Endothelial cell of umbilical vein (primary cell): ENCODE measurements around the gene LRRN3. TPM values are rescaled to one million over a fixed set of nuclear protein-coding genes. Genes with fewer than 3 reads are reported as not detected.
A peak's percentile ranks its signal among the peaks of the same experiment; 100 is the strongest.

Experiments used
- BruUV-seq: library from RNA; stranded (reverse); fragments of 400-500 nt; replicated peaks from 2 replicates; lab custom pipeline; 2021; lab: Mats Ljungman, UMichigan
- CTCF ChIA-PET: fragments of 300-600, 350-600 bp; sonication (Branson Sonifier 250); formaldehyde crosslinking; loops from one replicate; lab custom pipeline; 2021; ENCODE audit warnings: antibody characterized with exemption, inconsistent platforms; lab: Charles Lee
- POLR2A ChIA-PET: fragments of 300-600, 350-600 bp; sonication (Branson Sonifier 250); formaldehyde crosslinking; loops from one replicate; lab custom pipeline; 2021; ENCODE audit warnings: antibody characterized with exemption, inconsistent platforms; lab: Charles Lee
- DNase-seq: peaks from one replicate; pipeline ENCODE4 v3.0.0-alpha.2; 2011; ENCODE audit warnings: low read depth, low spot score
- FAIRE-seq: peaks from 2 replicates; lab custom pipeline; 2011; peaks lifted over from hg19 to GRCh38; lab: Jason Lieb, UNC
- H2AFZ ChIP-seq: 2 replicates; pipeline ENCODE4 v1.6.0; 2012; ENCODE audit warnings: low read depth, low read length, control low read depth, inconsistent platforms
- H3K27ac ChIP-seq: 2 replicates; pipeline ENCODE4 v1.5.1; 2011; ENCODE audit warnings: low read depth, mild to moderate bottlenecking, control low read depth, low read length, moderate library complexity; ENCODE audit not compliant: insufficient read depth
- H3K27me3 ChIP-seq, 2 experiments: 2 replicates each; pipeline versions ENCODE4 v1.6.0 to v1.6.1; 2011; ENCODE audit warnings: low read length in 2 of 2, mixed read lengths in 1 of 2; ENCODE audit not compliant: control insufficient read depth in 2 of 2, insufficient read depth in 2 of 2
- H3K36me3 ChIP-seq, 2 experiments: 2 replicates in 1 of 2; 3 replicates in 1 of 2; pipeline ENCODE4 v1.5.1; 2011; ENCODE audit warnings: low read length in 2 of 2, mild to moderate bottlenecking in 1 of 2, moderate library complexity in 1 of 2; ENCODE audit not compliant: control insufficient read depth in 2 of 2, insufficient read depth in 2 of 2; ENCODE audit errors: extremely low read depth in 1 of 2
- H3K4me1 ChIP-seq: 3 replicates; pipeline ENCODE4 v1.5.1; 2011; ENCODE audit warnings: mild to moderate bottlenecking, low read length; ENCODE audit not compliant: control insufficient read depth, insufficient read depth; ENCODE audit errors: extremely low read depth
- H3K4me2 ChIP-seq: 2 replicates; pipeline ENCODE4 v1.6.1; 2011; ENCODE audit warnings: low read length, control low read depth, mixed read lengths; ENCODE audit not compliant: insufficient read depth
- H3K4me3 ChIP-seq, 3 experiments: fragments of 200-600 bp in 1 of 3; sonication (generic), shearing (Covaris generic) in 1 of 3; replicated peaks in 1 of 3; 2 replicates each; pipeline ENCODE4 v1.5.1; 2011 to 2016; ENCODE audit warnings: control low read depth in 3 of 3, low read length in 3 of 3, mild to moderate bottlenecking in 2 of 3, inconsistent platforms in 1 of 3, low read depth in 1 of 3, moderate library complexity in 1 of 3; ENCODE audit not compliant: insufficient read depth in 1 of 3
- H3K79me2 ChIP-seq: 2 replicates; pipeline ENCODE4 v1.6.0; 2012; ENCODE audit warnings: low read length, inconsistent platforms; ENCODE audit not compliant: control insufficient read depth, insufficient read depth
- H3K9ac ChIP-seq: replicated peaks from 2 replicates; pipeline ENCODE3; 2011; ENCODE audit warnings: low read length, control low read depth; ENCODE audit not compliant: insufficient read depth; ENCODE audit errors: extremely low read depth
- H3K9me1 ChIP-seq: replicated peaks from 3 replicates; pipeline ENCODE4 v1.6.0; 2011; ENCODE audit warnings: mild to moderate bottlenecking, low read length; ENCODE audit not compliant: control insufficient read depth, insufficient read depth; ENCODE audit errors: extremely low read depth
- H3K9me3 ChIP-seq: replicated peaks from 2 replicates; pipeline ENCODE4 v1.5.1; 2012; ENCODE audit warnings: low read length, inconsistent platforms; ENCODE audit not compliant: control insufficient read depth, insufficient read depth
- H4K20me1 ChIP-seq: replicated peaks from 2 replicates; pipeline ENCODE3; 2011; ENCODE audit warnings: mild to moderate bottlenecking, low read length; ENCODE audit not compliant: control insufficient read depth, insufficient read depth; ENCODE audit errors: extremely low read depth
- CTCF ChIP-seq, 2 donors: IDR thresholded peaks; 1 replicate in 1 of 2; 2 replicates in 1 of 2; pipeline ENCODE4 v1.5.1; 2011; ENCODE audit warnings: low read length in 2 of 2, mild to moderate bottlenecking in 2 of 2, moderate library complexity in 2 of 2, control low read depth in 1 of 2, inconsistent platforms in 1 of 2, low read depth in 1 of 2; ENCODE audit not compliant: insufficient read depth in 1 of 2; ENCODE audit errors: extremely low read depth in 1 of 2
- FOS ChIP-seq: IDR thresholded peaks from 2 replicates; pipeline ENCODE4 v1.6.1; 2011; ENCODE audit warnings: mild to moderate bottlenecking, low read length, moderate library complexity, borderline replicate concordance; ENCODE audit not compliant: insufficient read depth
- GATA2 ChIP-seq: IDR thresholded peaks from 2 replicates; pipeline ENCODE4 v1.7.0; 2011; ENCODE audit warnings: low read depth, mild to moderate bottlenecking, moderate library complexity, mixed read lengths, low read length; ENCODE audit not compliant: insufficient read length, insufficient read depth
- JUN ChIP-seq: IDR thresholded peaks from 2 replicates; pipeline ENCODE4 v1.6.1; 2011; ENCODE audit warnings: borderline replicate concordance, low read depth; ENCODE audit not compliant: insufficient read length, insufficient read depth
- POLR2AphosphoS5 ChIP-seq: IDR thresholded peaks from 2 replicates; pipeline ENCODE4 v1.6.1; 2012; ENCODE audit warnings: low read depth, mild to moderate bottlenecking, control low read depth, low read length, moderate library complexity; ENCODE audit not compliant: insufficient read depth
- dilution Hi-C: fragments of 300-500 bp; cut with MboI; formaldehyde crosslinking; loops from one replicate; pipeline ENCODE4 v1.15.0; 2019; ENCODE audit warnings: low sequenced_read_pairs; ENCODE audit not compliant: extremely low pct_ligation_motif_present
- intact Hi-C: fragments of 100-400 bp; cut with micrococcal nuclease; formaldehyde crosslinking; loops from one replicate; pipeline ENCODE4 v1.10.0; 2022
- polyA plus RNA-seq, 4 experiments: library from polyadenylated mRNA; depleted of rRNA in 3 of 4; stranded (reverse) in 3 of 4; unstranded in 1 of 4; fragments of >200 nt; gene quantifications; 2 replicates each; pipeline versions ENCODE4 v1.2.1 to v1.2.3, GENCODE V29; 2011 to 2012; ENCODE audit warnings: missing spikeins in 1 of 4
- total RNA-seq: library from RNA; stranded (reverse); gene quantifications from 2 replicates; pipeline ENCODE4 v1.2.3, GENCODE V29; 2021

Gene LRRN3
- total and polyA plus RNA-seq, 2 donors (not counting 3 experiments of a cell fraction or from before 2014, with no cell fraction given): not detected

DNA sequence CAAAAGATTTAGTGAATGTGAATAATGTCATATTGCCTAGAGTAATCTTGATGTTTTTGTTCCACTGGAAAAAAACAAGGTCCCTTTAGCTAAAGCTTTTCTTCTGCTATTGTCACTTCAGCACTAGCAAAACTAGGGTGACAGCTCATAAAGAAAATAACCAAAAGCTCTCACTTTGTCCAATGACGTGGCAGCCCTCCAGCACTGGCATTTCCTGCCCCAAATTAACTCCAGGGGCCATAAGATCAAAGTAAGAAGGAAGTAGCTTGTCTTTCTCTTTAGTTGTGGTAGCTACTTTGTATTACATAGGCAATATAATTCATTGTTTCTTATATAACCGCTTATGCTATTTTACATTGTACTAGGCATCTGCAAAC is 47.3 kb downstream of the LRRN3 start:
- no peaks in the 10 kb centered on the region for H3K9me3 ChIP-seq
- peak; percentile 89 for FAIRE-seq
- peak overlapping the region; percentile 86 for H3K27ac ChIP-seq
- no peak overlapping the region for H3K4me3 ChIP-seq
- H3K36me3 ChIP-seq: no peaks in the 10 kb centered on the region
- H3K4me1 ChIP-seq: peaks cover 20% of the 10 kb centered on the region
- CTCF ChIA-PET: interaction anchor here (1.3 to 2.7 kb wide), 6 partner anchors 12 to 255 kb away, joined by 3 to 15 read pairs (median 4); no protein-coding TSS in a partner anchor
- TF ChIP-seq FOS: peak; percentile 81
- no peak for TF ChIP-seq CTCF (IDR thresholded peaks at IDR 0.05; ENCODE audit: extremely low read depth in 1 of 2, insufficient read depth in 1 of 2, low read depth in 1 of 2, low read length in 2 of 2)
- no peak for TF ChIP-seq GATA2
- TF ChIP-seq JUN: no peak
- peak; percentile 56 for TF ChIP-seq POLR2AphosphoS5
- intact Hi-C loops: loop anchor here (1.0 kb wide), 1 partner anchor 820 kb away; no protein-coding TSS in a partner anchor
- POLR2A ChIA-PET: no interaction called here
- DNase-seq: peak; percentile 83
- H3K27me3 ChIP-seq: no peaks in the 10 kb centered on the region
- BruUV-seq: no TSS peak
- H3K9ac ChIP-seq: no peak overlapping the region
- H2AFZ ChIP-seq: peak overlapping the region; percentile 10
- no peaks in the 10 kb centered on the region for H3K9me1 ChIP-seq
- H3K79me2 ChIP-seq: no peaks in the 10 kb centered on the region
- dilution Hi-C loops: no loop called here
- H4K20me1 ChIP-seq: no peaks in the 10 kb centered on the region
- peak overlapping the region; percentile 91 for H3K4me2 ChIP-seq
